ENCODE results near the gene MBOAT7.
A peak's percentile ranks its signal among the peaks of the same experiment; 100 is the strongest.

The MBOAT7 gene

GRCh38 chr19:54147676-54148075 lies 41.7 kb downstream of the MBOAT7 start:
- no peak for DNase-seq (ENCODE audit: low read depth in 2 of 3, low spot score in 1 of 3)

- DNase-seq (ENCODE audit: low read depth in 2 of 3, low spot score in 1 of 3), result no peak
These were observed 43.7 kb downstream of the MBOAT7 start for GRCh38 chr19:54145541-54146158.

DNA sequence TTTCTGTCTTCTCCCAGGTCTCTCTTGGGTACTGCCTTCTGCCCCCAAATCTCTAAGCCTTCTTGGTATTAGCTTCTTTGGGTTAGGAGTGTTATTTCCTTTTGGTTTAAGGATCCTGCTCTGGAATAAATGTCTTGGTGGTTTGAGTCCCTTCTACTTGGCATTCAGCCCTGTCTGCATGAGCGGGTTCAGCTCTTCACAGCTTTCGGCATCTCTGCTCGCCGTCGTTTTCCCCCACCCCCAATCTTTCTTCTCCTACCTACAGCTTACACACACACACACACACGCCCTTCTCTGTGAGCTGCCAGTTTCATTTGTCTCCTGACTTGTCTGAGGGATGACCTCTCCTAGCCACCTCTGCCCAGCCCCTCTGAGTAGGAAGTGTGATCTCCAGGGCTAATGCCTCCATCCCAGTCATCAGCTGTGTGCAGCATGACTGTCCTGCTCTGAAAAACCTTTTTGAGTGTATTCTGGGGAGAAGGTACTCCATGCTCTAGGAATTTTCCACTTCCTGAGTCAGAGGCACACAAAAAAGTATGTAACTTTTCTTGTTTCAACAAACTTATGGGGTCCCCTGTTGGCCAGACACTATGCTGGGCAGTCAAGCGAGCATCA lies 47.1 kb downstream of the MBOAT7 start:
- no peak for DNase-seq (ENCODE audit: low read depth in 2 of 3, low spot score in 1 of 3)

- no peak for DNase-seq (ENCODE audit: low read depth in 2 of 3, low spot score in 1 of 3)
These were observed 48.0 kb downstream of the MBOAT7 start for GRCh38 chr19:54141356-54141755.

GRCh38 chr19:54138489-54139256 lies 50.7 kb downstream of the MBOAT7 start:
- peak in 1 of 3 donors; percentile 24 for DNase-seq (ENCODE audit: low read depth in 2 of 3, low spot score in 1 of 3)

GRCh38 chr19:54137699-54138488 lies 51.5 kb downstream of the MBOAT7 start, which contains the start of gene CNOT3:
TSS of gene CNOT3 (plus strand) at chr19:54137762. CDS start at chr19:54142979, 5,217 bp downstream.
- DNase-seq (ENCODE audit: low read depth in 2 of 3, low spot score in 1 of 3), result peak in 1 of 3 donors; percentile 15

- peak; percentile 97 to 99 (median 98) for DNase-seq (ENCODE audit: low read depth in 2 of 3, low spot score in 1 of 3)
These were observed 52.3 kb downstream of the MBOAT7 start for GRCh38 chr19:54136864-54137698.

GRCh38 chr19:54136086-54136863 lies 53.1 kb downstream of the MBOAT7 start:
- no peak for DNase-seq (ENCODE audit: low read depth in 2 of 3, low spot score in 1 of 3)

- no peak for DNase-seq (ENCODE audit: low read depth in 2 of 3, low spot score in 1 of 3)
These were observed 55.3 kb downstream of the MBOAT7 start for GRCh38 chr19:54133957-54134590.

GRCh38 chr19:54133312-54133956 lies 55.9 kb downstream of the MBOAT7 start:
- DNase-seq (ENCODE audit: low read depth in 2 of 3, low spot score in 1 of 3), result no peak

DNA sequence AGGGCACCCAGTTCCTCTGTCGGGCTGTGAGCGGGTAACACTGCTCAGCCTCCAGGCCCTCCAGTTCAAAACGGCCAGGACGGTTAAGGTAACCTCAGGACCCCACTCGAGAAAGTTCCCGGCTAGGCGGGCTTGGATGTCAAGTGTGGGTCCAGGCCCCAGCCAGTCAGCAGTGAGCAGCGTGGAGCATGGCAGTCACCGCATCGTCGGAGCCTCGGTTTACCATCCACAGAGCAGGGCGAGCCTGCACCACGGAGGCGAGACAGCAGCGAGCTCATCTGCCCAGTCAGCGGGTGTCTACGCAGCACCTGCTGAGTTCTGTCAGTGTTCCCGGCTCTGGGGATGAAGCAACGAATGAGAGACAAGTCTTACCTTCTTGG lies 59.8 kb downstream of the MBOAT7 start:
- DNase-seq (ENCODE audit: low read depth in 2 of 3, low spot score in 1 of 3), result no peak

GRCh38 chr19:54128796-54129616 lies 60.4 kb downstream of the MBOAT7 start:
- no peak for DNase-seq (ENCODE audit: low read depth in 2 of 3, low spot score in 1 of 3)

- no peak for DNase-seq (ENCODE audit: low read depth in 2 of 3, low spot score in 1 of 3)
These were observed 61.0 kb downstream of the MBOAT7 start for GRCh38 chr19:54128441-54128725.

GRCh38 chr19:54127688-54128440 lies 61.5 kb downstream of the MBOAT7 start:
- DNase-seq (ENCODE audit: low read depth in 2 of 3, low spot score in 1 of 3), result no peak

DNA sequence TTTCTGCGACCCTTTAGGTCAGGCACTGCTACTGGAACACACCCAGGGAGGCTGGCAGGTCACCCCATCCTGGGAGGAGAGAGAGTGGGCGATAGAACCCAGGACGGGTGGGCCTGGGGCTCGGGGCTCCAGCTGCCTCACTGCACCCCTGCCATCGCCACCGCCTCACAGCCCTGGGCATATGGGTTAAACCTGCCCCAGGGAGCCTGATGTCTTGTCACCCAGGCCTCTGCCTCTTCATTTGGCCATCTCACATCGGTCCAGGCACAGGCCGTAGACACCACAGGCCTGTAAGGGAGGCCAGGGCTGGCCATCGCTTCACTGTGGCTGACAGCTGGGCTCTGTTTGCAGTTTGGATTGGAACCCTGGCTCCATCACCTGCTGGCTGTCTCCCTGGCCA lies 63.7 kb downstream of the MBOAT7 start:
- DNase-seq (ENCODE audit: low read depth in 2 of 3, low spot score in 1 of 3), result no peak

DNA sequence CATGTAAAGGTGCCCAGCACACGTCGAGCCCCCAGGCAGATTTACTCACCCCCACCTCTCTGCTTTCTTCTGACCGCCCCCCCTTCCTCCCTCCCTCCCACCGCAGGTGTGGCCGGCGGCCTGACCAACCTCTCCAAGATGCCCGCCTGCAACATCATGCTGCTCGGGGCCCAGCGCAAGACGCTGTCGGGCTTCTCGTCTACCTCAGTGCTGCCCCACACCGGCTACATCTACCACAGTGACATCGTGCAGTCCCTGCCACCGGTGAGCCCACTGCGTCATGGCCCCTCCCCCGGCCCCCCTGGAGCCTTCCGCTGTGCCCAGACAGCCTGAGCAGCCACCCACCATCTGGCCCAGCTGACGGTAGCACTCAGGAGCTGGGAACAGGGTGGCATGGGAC lies 65.0 kb downstream of the MBOAT7 start:
- no peak for DNase-seq (ENCODE audit: low read depth in 2 of 3, low spot score in 1 of 3)

DNA sequence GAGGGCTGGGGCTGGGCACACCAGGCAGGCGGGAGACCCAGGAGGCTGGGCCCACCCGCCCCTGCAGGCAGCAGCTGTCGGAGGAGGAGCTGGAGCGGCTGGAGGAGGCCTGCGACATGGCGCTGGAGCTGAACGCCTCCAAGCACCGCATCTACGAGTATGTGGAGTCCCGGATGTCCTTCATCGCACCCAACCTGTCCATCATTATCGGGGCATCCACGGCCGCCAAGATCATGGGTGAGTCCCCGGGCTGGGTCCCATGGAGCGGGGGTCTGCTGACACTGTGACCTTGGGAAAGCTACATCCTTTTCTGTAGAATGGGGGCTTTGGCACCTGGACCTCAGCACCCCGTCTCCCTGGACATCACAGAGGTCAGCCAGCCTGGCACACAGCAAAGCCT lies 65.7 kb downstream of the MBOAT7 start:
- DNase-seq (ENCODE audit: low read depth in 2 of 3, low spot score in 1 of 3), result no peak
